GM19438 (cell line): Measurements from ENCODE around the gene ZFP69.

Experiments
- ATAC-seq: cut with Tn5 transposase; IDR thresholded peaks from one replicate; pipeline ENCODE4 v1.9.1; 2021; ENCODE audit warnings: low read depth; ENCODE audit not compliant: unreplicated experiment

Gene ZFP69

GRCh38 chr1:40507973-40508372 is 30.9 kb downstream of the ZFP69 start:
- no peak for ATAC-seq

DNA sequence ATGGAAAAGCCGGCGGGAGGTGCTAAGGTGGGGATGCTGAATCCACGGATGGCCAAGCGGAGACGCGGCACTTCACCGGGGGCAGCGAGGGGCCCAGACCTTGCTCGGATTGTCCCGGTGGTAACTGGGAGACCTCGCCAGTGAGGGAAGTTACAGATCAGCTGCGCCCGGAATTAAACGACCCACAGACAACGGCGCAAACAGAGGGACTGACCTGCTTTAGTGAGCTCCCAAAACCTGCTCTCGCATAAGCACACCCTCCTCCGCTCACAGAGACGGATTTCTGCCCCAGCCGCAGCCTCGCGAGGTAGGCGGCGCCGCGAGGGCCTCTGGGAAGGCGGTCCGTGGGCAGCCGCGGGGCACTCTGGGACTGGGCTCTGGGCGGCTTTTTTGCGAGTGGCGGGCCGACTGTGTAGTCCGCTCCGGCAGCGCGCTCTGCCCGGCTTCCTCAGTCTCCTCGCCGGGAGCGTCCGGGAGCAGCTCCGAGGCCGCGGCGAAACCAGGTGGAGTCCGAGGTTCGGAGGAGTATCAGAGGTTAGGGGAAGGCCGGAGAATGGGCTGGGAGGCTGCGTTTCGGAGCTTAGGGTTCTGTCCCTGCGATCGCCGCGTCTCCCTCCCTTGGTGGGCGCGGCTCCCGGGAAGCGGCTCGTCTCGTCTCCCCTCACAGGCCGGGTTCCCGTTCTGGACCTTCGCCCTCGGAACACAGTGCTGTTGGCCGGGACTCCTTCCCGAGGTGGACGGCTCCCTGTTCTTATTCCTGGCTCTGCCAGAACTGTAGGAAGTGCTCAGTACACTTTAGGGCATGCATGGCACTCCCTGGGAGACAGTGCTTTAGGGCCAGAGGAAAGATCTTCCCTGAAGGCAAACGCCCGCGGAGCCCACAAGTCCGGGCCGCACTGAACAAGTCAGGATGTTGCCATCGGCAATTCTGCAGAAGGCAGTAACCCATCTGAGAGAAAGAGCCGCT is 31.6 kb downstream of the ZFP69 start, which contains the start of gene EXO5:
EXO5 (plus strand) TSS at position 393 of the 967 bp plus-strand sequence. CDS start 5,778 bp downstream, outside the sequence.
- ATAC-seq: peak; percentile 89

GRCh38 chr1:40519517-40519916 is 42.4 kb downstream of the ZFP69 start:
- ATAC-seq: no peak

- peak; percentile 12 for ATAC-seq
Observed at GRCh38 chr1:40530735-40531380, 53.8 kb downstream of the ZFP69 start.

DNA sequence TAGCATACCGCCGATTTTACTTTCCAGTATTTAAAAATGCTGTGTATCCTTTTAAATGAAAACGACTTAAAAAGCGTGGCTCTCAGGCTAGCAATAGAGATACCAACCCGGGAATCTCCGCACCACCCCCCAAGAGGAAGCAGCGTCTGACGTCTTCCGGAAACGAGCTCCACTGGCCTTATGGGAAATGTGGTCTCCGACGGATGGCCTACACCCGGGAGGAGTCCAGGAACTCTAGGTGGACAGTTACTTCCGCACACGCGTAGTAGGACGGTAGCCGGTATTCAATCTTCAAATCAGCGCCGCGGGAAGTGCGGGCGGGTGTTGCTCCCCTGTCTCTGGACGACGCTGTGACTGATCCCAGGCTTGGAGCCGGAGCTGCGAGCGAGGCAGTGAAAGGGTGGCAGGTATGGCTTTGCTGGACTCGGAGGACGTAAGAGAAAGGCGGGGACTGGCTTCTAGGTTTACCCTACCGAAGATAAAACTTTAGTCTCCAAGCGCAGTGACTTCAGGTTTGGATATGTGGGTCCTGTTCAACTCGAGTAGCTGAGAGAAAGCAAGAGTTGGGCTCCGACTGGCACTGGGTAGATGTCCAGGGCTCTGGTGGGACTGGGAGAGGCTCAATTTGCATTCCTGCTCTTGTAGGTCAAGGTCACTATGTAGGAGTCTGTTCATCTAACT is 54.4 kb downstream of the ZFP69 start, which contains the start of gene ZNF684:
ZNF684 (plus strand) TSS at position 257 of the 681 bp plus-strand sequence. CDS start 1,530 bp downstream, outside the sequence.
- peak; percentile 97 for ATAC-seq

DNA sequence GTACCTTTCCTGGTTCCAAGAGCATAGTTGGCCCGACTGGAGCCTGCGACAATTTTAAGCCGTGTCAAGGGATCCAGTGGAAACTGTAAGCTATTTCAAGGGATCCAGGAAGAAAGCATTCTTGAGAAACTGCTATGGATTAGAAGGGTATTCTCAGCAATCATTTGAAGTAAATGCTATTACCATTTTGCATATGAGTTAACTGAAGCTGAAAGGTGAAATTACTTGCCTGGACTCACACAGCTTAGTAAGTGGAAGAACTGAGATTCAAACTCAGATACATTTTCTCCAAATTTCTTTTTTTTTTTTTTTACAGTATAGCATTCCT is 54.9 kb downstream of the ZFP69 start:
- no peak for ATAC-seq

DNA sequence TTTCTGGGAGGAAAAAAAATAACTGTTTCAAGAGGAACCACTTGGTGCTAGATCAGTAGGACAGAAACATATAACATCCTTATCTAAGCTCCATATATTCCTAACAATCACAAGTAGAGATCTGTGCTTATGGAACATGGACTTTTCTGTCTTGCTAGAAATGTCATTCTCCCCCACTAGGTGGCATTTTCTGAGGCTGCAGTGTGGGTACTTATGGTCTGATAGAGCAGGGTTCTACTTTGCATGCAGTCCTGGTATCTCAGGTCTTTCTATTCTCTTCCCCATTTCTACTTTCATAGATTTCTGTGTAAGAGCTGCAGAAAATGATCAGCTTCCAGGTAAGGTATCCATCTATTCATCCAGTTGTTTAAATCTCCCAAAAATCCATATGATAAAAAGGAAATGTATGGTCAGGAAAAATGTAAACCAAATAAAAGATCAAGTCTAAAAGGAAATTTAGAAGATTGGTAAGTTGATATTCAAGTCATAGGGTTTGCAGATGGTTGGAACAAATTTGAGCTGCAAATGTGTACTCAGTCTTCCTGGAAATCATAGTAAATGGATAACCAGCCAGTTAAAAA is 55.8 kb downstream of the ZFP69 start:
- ATAC-seq: no peak

- ATAC-seq: no peak
Observed at GRCh38 chr1:40534589-40534988, 57.5 kb downstream of the ZFP69 start.

DNA sequence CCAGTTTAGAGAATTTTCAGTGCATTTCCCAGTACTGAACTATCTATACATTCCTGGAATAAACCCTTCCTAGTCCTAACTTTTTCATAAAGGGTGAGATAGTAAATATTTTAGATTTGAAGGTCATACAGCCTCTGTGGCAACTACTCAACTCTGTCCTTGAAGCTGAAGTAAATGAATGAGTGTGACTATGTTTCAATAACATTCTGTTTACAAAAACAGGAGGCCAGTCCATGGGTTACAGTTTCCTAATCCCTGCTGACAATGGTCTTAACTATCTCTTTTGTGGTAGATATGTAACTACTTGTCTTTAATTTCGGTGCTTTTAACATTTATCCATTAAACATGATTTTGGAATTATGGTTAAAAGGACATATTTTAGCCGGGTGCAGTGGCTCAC is 58.6 kb downstream of the ZFP69 start:
- ATAC-seq: no peak

GRCh38 chr1:40539338-40539737 is 62.2 kb downstream of the ZFP69 start:
- ATAC-seq: no peak
